Caki2 (cell line): ENCODE measurements around the gene AFMID. TPM values are rescaled to one million over a fixed set of nuclear protein-coding genes. Genes with fewer than 3 reads are reported as not detected.

Experiments
- DNase-seq: peaks from one replicate; pipeline ENCODE4 v3.0.0-alpha.2; 2015; ENCODE audit warnings: low read depth
- in situ Hi-C: cut with HindIII; loops from 2 replicates; pipeline ENCODE4 v1.10.0; 2016; ENCODE audit warnings: low sequenced_read_pairs, low pct_unique_long_range_greater_than_20kb, mixed read lengths
- total RNA-seq: library from RNA; depleted of rRNA; stranded (reverse); fragments of >200 nt; shearing (Covaris generic); gene quantifications from 2 replicates; pipeline ENCODE4 v1.2.3, GENCODE V29; 2014; ENCODE audit warnings: low replicate concordance

AFMID gene
- total RNA-seq, 1 experiment from 2014 or later, result 41.1 TPM

DNA sequence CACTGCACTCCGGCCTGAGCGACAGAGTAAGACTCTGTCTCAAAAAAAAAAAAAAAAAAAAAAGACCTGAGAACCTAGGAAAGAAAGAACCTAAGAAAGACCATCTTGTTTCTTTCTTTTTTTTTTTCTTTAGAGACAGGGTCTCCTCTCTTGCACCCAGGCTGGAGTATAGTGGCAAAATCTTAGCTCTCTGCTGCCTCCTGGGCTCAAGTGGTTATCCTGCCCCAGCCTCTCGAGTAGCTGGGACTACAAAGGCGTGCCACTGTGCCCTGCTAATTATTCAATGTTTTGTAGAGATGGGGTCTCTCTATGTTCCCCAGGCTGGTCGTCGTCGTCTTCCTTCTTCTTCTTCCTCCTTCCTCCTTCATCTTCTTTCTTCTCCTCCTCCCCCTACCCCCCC is 19.1 kb downstream of the AFMID start:
- DNase-seq, result no peak
- in situ Hi-C loops, result no loop called here

DNA sequence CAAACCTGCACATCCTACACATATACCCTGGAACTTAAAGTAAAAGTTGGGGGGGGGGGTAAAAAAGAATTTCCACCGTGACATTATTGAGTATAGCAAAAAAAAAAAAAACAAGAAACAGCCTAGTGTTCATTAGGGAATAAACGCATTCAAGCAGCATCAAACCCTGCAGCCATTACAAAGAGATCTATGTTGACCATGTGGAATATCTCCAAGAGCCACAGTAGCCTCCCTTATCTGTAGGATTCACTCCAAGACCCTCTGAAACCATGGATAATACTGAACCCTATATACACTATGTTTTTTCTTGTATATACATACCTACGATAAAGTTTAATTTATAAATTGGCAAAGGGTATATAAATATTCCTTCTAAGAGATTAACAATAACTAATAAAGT is 21.3 kb downstream of the AFMID start:
- no peak for DNase-seq
- in situ Hi-C loops, result no loop called here

DNA sequence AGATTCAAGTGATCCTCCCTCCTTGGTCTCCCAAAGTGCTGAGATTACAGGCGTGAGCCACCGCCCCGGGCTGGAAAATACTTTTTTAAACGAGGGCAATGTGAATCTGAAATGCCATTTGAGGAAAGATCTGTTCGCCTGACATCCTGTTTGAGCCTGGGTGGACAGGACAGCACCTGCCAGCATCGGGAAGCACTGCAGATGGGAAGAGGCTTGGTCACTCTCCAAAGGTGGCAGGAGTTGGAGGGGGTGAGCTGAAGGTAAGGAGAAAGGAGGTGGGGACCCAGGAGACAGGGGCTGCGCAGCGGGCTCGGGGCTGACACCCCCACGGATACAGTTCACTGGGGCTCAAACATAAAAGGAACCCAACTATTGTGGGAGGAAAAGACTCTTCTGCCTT is 22.9 kb downstream of the AFMID start:
- in situ Hi-C loops, result no loop called here
- no peak for DNase-seq

DNA sequence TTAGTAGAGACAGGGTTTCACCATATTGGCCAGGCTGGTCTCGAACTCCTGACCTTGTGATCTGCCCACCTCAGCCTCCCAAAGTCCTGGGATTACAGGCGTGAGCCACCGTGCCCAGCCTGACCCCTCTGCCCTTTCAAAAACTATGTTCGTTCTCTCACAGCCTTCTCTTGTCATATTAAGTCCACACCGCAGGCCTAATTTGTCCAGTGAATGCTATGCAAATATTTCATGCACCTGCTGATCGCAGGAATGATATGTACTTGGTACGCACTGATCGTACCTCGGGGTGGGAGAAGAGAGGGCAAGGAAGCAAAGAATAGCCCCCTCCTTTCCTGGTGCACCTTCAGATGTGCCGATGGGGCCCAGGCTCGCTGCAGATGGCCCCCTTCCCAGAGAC is 23.9 kb downstream of the AFMID start:
- no peak for DNase-seq
- in situ Hi-C loops, result no loop called here

DNA sequence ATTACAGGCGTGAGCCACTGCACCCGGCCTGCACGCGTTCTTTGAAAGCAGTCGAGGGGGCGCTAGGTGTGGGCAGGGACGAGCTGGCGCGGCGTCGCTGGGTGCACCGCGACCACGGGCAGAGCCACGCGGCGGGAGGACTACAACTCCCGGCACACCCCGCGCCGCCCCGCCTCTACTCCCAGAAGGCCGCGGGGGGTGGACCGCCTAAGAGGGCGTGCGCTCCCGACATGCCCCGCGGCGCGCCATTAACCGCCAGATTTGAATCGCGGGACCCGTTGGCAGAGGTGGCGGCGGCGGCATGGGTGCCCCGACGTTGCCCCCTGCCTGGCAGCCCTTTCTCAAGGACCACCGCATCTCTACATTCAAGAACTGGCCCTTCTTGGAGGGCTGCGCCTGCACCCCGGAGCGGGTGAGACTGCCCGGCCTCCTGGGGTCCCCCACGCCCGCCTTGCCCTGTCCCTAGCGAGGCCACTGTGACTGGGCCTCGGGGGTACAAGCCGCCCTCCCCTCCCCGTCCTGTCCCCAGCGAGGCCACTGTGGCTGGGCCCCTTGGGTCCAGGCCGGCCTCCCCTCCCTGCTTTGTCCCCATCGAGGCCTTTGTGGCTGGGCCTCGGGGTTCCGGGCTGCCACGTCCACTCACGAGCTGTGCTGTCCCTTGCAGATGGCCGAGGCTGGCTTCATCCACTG is 27.0 kb downstream of the AFMID start, which contains the start of gene BIRC5:
Gene BIRC5 (plus strand): TSS at position 238 of the 690 bp plus-strand sequence. CDS start 64 bp downstream, at position 302.
- peak; percentile 81 for DNase-seq

DNA sequence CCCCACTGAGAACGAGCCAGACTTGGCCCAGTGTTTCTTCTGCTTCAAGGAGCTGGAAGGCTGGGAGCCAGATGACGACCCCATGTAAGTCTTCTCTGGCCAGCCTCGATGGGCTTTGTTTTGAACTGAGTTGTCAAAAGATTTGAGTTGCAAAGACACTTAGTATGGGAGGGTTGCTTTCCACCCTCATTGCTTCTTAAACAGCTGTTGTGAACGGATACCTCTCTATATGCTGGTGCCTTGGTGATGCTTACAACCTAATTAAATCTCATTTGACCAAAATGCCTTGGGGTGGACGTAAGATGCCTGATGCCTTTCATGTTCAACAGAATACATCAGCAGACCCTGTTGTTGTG is 27.5 kb downstream of the AFMID start:
- in situ Hi-C loops, result no loop called here
- DNase-seq, result no peak

More for the DNA sequence above, 27.0 kb downstream of the AFMID start, which contains the start of gene BIRC5:
- in situ Hi-C loops, result no loop called here

DNA sequence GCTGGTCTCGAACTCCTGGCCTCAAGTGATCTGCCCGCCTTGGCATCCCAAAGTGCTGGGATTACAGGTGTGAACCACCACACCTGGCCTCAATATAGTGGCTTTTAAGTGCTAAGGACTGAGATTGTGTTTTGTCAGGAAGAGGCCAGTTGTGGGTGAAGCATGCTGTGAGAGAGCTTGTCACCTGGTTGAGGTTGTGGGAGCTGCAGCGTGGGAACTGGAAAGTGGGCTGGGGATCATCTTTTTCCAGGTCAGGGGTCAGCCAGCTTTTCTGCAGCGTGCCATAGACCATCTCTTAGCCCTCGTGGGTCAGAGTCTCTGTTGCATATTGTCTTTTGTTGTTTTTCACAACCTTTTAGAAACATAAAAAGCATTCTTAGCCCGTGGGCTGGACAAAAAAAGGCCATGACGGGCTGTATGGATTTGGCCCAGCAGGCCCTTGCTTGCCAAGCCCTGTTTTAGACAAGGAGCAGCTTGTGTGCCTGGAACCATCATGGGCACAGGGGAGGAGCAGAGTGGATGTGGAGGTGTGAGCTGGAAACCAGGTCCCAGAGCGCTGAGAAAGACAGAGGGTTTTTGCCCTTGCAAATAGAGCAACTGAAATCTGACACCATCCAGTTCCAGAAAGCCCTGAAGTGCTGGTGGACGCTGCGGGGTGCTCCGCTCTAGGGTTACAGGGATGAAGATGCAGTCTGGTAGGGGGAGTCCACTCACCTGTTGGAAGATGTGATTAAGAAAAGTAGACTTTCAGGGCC is 32.4 kb downstream of the AFMID start:
- no peak for DNase-seq
- in situ Hi-C loops, result no loop called here

DNA sequence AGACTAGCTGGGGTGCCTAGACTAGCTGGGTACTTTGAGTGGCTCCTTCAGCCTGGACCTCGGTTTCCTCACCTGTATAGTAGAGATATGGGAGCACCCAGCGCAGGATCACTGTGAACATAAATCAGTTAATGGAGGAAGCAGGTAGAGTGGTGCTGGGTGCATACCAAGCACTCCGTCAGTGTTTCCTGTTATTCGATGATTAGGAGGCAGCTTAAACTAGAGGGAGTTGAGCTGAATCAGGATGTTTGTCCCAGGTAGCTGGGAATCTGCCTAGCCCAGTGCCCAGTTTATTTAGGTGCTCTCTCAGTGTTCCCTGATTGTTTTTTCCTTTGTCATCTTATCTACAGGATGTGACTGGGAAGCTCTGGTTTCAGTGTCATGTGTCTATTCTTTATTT is 35.9 kb downstream of the AFMID start:
- in situ Hi-C loops, result no loop called here
- no peak for DNase-seq

DNA sequence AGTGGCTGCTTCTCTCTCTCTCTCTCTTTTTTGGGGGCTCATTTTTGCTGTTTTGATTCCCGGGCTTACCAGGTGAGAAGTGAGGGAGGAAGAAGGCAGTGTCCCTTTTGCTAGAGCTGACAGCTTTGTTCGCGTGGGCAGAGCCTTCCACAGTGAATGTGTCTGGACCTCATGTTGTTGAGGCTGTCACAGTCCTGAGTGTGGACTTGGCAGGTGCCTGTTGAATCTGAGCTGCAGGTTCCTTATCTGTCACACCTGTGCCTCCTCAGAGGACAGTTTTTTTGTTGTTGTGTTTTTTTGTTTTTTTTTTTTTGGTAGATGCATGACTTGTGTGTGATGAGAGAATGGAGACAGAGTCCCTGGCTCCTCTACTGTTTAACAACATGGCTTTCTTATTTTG is 36.6 kb downstream of the AFMID start:
- DNase-seq, result no peak
- in situ Hi-C loops, result no loop called here

DNA sequence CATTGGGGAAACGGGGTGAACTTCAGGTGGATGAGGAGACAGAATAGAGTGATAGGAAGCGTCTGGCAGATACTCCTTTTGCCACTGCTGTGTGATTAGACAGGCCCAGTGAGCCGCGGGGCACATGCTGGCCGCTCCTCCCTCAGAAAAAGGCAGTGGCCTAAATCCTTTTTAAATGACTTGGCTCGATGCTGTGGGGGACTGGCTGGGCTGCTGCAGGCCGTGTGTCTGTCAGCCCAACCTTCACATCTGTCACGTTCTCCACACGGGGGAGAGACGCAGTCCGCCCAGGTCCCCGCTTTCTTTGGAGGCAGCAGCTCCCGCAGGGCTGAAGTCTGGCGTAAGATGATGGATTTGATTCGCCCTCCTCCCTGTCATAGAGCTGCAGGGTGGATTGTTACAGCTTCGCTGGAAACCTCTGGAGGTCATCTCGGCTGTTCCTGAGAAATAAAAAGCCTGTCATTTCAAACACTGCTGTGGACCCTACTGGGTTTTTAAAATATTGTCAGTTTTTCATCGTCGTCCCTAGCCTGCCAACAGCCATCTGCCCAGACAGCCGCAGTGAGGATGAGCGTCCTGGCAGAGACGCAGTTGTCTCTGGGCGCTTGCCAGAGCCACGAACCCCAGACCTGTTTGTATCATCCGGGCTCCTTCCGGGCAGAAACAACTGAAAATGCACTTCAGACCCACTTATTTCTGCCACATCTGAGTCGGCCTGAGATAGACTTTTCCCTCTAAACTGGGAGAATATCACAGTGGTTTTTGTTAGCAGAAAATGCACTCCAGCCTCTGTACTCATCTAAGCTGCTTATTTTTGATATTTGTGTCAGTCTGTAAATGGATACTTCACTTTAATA is 37.3 kb downstream of the AFMID start:
- in situ Hi-C loops, result no loop called here
- no peak for DNase-seq

DNA sequence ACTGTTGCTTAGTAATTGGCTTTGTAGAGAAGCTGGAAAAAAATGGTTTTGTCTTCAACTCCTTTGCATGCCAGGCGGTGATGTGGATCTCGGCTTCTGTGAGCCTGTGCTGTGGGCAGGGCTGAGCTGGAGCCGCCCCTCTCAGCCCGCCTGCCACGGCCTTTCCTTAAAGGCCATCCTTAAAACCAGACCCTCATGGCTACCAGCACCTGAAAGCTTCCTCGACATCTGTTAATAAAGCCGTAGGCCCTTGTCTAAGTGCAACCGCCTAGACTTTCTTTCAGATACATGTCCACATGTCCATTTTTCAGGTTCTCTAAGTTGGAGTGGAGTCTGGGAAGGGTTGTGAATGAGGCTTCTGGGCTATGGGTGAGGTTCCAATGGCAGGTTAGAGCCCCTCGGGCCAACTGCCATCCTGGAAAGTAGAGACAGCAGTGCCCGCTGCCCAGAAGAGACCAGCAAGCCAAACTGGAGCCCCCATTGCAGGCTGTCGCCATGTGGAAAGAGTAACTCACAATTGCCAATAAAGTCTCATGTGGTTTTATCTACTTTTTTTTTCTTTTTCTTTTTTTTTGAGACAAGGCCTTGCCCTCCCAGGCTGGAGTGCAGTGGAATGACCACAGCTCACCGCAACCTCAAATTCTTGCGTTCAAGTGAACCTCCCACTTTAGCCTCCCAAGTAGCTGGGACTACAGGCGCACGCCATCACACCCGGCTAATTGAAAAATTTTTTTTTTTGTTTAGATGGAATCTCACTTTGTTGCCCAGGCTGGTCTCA is 38.1 kb downstream of the AFMID start:
- no peak for DNase-seq
- in situ Hi-C loops, result no loop called here

DNA sequence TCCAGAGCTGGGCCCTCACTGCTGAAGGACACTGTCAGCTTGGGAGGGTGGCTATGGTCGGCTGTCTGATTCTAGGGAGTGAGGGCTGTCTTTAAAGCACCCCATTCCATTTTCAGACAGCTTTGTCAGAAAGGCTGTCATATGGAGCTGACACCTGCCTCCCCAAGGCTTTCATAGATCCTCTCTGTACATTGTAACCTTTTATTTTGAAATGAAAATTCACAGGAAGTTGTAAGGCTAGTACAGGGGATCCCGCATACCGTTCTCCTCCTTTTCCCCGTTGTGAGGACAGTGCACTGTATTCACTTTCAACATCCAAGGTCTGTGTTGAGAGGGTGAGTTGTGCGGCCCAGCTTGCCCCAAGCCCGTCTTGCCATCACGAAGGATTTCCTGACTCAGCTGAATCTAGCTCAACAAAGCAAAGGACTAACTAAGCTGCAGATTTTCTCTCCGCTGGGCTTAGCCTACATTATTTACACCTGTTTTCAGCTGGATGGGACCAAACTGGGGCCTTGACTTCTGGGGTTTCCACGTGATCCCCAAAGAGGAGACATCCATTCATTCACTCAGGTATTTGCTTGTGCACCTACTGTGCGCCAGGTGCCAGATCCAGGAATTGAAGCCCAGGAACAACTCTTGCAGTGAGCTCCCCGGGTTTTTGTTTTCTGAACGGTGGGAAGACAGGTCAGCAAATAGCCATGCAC is 39.0 kb downstream of the AFMID start:
- in situ Hi-C loops, result no loop called here

DNA sequence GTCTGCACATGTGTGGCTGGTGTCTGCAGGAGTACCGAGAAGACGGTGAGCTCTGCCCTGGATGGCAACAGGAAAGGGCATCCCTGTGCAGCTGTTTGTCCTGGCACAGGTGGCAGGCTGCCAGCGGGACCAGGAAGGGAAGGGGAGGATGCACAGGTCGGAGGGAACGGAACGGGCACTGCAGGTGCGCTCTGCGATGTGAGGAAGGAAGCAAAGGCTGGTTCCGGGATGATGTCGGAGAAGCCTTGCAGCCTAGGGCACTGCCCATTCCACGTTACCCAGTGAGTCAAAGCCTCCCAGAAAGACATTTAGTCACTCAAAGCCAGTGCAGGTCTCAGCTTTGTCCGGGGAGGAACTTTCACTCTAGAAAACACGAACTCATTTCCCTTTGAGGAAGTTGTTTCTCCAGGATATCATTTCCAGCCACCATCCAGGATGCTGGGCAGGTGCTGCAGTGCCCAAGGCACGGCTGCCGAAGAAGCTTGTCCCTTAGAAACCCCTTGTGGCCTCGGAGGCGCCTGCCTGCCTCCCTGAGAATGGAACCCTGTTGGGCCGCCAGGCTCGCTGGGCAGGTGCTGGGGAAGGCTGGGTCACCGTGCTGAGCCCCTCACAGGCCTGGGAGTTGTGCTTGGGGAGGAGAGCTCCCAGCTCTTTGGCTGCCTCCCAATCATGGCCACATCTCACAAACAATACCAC is 39.7 kb downstream of the AFMID start:
- in situ Hi-C loops, result no loop called here
- DNase-seq, result no peak

More for the DNA sequence above, 39.0 kb downstream of the AFMID start:
- no peak for DNase-seq

DNA sequence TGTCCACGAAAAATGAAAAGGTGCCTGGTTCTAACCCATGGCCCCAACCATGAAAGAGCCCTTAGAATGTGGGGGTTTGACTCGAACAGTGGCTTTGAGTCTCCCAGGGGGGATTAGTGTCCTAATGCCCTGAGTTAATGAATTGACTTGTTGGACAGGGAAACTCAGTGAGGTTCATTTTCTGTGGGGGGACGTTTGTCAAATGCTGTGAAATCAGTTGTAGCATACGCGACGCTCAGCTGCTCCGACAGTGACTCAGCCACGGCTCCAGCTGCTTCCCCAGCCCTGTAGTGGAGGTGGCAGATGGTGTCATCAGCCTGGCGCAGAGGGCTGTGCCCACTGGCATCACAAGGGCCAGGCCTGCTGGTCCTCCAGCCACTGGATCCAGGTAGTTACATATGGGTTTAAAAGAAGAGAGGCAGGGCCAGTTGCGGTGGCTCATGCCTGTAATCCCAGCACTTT is 40.3 kb downstream of the AFMID start:
- DNase-seq, result no peak
- in situ Hi-C loops, result no loop called here

DNA sequence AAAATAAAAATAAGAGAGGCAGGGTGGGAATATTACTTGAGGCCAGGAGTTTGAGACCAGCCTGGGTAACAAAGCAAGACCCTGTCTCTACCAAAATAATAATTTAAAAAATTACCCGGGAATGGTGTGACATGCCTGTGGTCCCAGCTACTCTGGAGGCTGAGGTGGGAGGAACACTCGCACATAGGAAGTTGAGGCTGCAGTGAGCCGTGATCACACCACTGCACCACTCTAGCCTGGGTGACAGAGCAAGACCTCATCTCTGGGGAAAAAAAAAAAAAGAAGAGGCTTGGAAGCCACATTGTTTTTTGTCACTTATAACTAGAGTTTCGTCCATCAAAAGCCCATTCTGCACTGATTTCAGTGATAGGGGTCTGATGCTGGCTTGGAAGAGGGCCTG is 41.0 kb downstream of the AFMID start:
- in situ Hi-C loops, result no loop called here
- DNase-seq, result no peak

DNA sequence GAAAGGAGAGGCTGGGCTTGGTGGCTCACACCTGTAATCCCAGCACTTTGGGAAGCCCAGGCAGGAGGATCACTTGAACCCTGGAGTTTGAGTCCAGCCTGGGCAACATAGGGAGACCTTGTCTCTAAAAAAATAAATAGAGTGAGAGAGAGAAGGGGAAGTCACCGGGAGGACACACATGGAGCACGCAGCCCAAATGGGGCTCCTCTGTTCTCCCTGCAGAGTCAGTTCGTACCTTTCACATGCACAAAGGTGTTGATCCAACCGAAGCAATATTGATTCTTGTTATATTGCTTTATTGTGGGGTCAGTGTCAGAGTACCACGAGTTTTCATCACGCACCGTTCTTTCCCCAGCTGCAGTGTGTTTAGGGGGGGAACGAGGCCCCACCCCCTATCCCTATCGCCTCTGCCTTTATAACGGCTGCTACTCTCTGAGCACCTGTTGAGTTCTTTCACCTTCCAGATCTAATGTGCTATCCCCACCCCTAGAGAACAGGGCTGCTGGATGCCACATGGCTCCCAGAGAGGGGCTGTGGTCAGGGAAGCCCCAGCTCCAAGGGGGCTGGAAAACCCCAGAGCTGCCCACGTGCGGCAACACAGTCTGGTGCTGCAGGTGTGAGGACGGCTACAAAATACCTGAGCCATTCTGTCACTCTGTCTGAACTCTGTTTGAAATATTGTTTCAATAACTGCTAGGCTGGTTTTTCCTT is 43.2 kb downstream of the AFMID start:
- in situ Hi-C loops, result no loop called here
- no peak for DNase-seq
